Measurements from ENCODE around the gene WBP2.
"Not testable (repeated sequence)": the region's sequence is repeated elsewhere in the genome, so short reads cannot be mapped to it uniquely, and the experiment has no call there.

- TF ChIP-seq CTCF (conservative IDR thresholded peaks at IDR 0.05; ENCODE audit: low read depth, low read length); EZH2 (IDR thresholded peaks at IDR 0.05; ENCODE audit: low read length, unreplicated experiment); EZH2phosphoT487 (IDR thresholded peaks at IDR 0.05; ENCODE audit: borderline replicate concordance, low read length): not testable (repeated sequence)
Measured at GRCh38 chr17:75859358-75859757, 4.2 kb upstream of the WBP2 start.
